ENCODE results near the gene SPINT1.
A peak's percentile ranks its signal among the peaks of the same experiment; 100 is the strongest.

The SPINT1 gene

DNA sequence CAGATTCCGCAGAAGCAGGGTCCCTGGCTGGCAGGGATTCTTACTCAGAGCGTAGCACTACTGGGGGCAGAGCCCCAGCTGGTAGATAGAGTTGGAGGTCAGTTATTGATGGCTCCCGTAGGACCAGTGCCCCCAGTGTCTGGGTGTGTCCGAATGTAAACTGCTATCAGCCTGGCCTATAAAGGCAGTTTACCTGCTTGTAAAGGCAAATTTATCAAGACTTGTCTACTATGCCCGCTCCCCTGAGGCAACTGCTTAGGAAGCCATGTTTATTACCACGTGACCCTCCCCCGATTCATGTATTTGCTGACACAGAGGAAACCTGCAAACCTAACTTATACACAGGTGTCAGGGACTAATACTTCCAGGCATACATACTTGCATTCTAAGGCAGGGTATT, 14.7 kb upstream of the SPINT1 start:
- no peak for DNase-seq (ENCODE audit: low spot score)

- DNase-seq (ENCODE audit: low spot score): no peak
These were observed 13.0 kb upstream of the SPINT1 start for GRCh38 chr15:40830884-40831283.

GRCh38 chr15:40831861-40832260, 12.0 kb upstream of the SPINT1 start:
- DNase-seq (ENCODE audit: low spot score): no peak

GRCh38 chr15:40832903-40833302, 10.9 kb upstream of the SPINT1 start:
- no peak for DNase-seq (ENCODE audit: low spot score)

- no peak for DNase-seq (ENCODE audit: low spot score)
These were observed 7.8 kb upstream of the SPINT1 start for GRCh38 chr15:40836020-40836419.

DNA sequence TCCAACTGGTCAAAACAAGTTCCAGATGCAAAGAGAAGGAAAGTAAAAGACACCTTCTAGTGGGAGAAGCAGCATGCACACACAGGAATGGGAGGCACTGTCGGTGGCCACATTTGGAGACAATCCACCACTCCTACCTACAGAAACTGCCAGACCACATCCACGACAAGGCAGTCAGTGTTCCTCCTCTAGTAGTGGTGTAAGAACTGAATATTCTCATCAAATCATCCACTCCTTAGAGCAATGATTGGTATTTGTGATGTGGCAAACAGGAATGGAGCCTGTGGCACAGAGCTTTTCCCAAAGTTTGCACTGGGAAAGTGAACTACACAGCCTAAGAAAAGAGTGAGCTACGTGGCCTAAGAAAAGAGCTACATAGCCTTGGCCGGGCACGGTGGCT, 5.1 kb upstream of the SPINT1 start:
- no peak for DNase-seq (ENCODE audit: low spot score)

DNA sequence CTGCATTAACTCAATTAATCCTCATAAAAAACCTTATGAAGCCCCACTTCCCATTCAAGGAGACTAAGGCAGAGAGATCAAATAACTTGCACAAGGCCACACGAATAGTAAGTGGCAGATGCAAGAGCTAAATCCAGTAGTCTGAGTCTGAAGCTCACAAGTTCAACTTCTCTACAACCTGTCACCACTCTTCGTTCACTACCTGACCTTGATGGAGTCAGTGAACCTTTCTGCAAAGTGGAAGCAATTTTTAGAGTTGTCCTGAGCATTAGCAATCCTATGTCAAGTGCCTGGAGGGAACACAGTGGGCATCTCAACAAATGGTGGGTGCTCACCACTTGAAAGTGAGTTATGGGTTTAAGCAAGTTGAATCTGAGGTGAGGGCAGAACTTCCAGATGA, 2.1 kb upstream of the SPINT1 start:
- DNase-seq (ENCODE audit: low spot score): no peak

GRCh38 chr15:40843261-40843884, 475 bp upstream of the SPINT1 start:
- no peak for DNase-seq (ENCODE audit: low spot score)

GRCh38 chr15:40844696-40845030, 815 bp downstream of the SPINT1 start:
- no peak for DNase-seq (ENCODE audit: low spot score)

DNA sequence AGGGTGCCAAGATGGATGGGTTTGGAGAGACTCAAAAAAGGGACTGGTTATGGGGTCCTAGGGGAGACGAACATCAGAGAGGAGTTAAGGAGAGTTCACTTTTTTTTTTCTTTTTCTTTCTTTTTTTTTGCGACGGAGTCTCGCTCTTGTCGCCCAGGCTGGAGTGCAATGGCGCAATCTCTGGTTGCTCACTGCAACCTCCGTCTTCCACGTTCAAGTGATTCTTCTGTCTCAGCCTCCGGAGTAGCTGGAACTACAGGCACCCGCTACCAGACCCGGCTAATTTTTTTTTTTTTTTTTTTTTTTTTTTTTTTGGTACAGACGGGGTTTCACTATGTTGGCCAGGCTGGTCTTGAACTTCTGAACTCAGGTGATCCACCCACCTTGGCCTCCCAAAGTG, 1.2 kb downstream of the SPINT1 start:
- DNase-seq (ENCODE audit: low spot score): no peak

DNA sequence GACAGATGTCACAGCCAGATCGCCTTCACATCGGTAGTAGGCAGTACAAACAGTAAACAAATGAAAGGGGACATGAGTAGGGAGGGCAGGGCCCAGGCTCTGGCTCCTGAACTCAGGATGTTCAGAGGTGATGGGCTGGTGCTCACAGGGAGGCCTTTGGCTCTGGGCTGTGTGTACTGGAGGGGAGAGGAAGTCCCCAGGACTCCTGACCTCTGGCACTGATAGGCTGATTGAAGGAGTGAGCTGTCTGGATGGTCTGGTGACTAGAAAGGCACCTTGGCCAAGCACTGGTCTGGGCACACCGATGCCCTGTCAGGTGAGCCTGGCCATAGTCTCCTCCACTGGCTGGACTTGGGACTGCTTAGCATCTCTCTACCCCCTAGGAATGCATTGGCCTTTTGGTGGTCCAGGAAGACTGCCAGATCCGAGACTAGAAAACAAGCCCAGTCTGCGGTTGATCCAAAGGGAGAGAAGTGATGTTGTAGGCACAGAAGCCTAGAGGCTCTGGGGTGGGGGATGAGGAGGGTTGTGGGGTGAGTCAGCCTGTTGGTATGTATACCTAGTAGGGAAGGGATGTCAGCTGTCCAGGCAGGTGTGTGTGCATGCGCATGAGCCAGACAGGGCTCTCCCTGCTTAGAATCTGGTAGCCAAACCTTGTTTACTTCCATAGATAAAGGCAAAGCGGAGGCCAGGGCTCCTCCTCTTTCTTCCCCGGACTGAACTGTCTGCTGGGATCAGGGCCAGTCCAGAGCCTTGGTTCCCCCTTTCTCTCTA, 1.9 kb downstream of the SPINT1 start:
- no peak for DNase-seq (ENCODE audit: low spot score)

GRCh38 chr15:40846841-40847222, 3.0 kb downstream of the SPINT1 start:
- DNase-seq (ENCODE audit: low spot score): no peak

DNA sequence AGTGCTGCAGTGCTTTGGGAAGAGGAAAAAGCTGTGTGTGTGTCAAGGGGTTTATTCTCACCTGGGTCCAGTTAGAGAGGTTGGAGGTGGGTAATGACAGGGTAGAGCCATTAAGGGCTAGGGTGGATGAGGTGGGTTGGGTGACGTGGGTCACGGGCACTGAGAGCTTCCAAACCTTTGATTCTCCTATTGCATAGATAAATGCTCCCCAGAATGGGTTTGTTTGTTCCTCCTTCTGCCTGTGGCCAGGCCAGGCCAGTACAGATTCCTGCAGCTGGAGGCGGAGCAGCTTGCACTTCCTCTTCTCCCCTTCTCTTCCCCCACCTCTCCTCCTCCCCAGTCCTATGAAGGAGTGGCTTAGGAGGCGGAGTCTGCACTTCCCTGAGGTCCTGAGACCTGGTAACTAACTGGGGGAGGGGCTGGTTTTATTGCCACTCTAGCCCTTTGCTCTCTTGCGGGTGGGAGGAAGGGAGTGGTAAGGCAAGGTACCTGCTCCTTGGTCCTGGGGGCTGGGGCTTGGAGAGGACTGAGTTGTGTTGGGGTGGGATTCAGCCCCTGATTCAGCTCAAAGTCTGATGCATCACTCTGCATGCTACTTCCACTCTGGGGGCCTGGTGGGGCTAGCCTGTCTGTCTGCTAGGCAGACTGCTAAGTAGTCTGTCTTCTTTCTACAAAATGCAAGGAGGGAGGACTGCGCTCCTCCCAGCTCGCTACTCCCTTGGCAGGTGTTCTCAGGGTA, 3.5 kb downstream of the SPINT1 start:
- peak; percentile 69 for DNase-seq (ENCODE audit: low spot score)

DNA sequence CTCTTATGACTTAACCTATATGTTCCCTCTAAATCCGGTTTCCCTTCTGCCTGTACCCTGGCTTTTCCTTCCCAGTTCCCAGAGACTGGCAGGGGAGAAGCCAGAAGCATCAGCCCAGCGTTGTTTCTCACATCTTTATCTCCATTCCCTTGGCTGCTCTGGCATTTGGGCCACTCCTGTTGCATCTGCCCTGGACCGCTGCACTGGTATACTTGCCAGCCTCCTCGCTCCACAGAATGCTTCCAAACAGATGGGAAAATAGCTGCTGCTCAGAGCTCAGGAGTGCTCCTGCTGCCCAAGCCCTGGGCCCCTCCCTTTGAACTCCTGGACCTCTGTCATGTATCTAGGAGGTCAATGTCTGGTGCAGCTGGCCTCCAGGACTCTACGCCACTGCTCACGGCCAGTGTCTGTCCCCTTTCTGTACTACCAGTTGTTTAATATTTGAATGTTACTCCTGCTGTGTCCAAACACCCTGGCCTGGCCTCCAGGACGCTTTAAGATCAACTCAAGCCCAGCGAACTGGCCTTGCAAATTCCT, 6.8 kb downstream of the SPINT1 start:
- no peak for DNase-seq (ENCODE audit: low spot score)

DNA sequence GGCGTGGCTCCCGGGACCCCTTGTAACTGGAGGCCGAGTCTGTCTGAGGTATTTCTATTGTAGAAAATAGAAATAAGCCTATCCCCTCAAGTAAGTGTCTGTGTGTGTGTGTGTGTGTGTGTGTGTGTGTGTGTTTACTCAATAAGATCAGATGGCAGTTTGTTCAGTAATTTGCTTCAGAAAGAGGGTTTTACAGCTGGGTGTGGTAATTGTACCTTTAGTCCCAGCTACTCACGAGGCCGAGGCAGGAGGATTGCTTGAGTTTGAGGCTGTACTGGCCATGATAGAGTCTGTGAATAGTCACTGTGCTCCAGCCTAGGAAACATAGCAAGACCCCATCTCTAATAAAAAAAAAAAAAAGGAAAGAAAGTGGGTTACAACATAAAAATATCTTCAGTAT, 8.7 kb downstream of the SPINT1 start:
- no peak for DNase-seq (ENCODE audit: low spot score)

GRCh38 chr15:40853241-40853890, 9.5 kb downstream of the SPINT1 start:
- DNase-seq (ENCODE audit: low spot score): no peak

DNA sequence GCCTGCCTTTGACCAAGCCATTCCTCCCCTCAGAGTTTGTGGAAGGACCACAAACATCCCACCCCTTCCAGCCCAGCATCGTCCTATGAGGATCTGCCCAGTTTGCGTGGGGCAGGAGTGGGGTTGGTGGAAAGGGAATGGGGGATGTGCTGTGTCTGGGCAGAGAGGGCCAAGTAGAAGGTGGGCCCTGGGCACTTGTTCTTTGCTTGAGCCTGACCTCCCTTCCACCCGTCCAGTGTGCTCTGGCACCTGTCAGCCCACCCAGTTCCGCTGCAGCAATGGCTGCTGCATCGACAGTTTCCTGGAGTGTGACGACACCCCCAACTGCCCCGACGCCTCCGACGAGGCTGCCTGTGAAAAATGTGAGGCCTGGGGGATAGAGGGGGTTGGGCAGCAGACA, 10.3 kb downstream of the SPINT1 start:
- no peak for DNase-seq (ENCODE audit: low spot score)

GRCh38 chr15:40855706-40856234, 11.9 kb downstream of the SPINT1 start:
- no peak for DNase-seq (ENCODE audit: low spot score)

GRCh38 chr15:40856746-40857145, 12.9 kb downstream of the SPINT1 start:
- DNase-seq (ENCODE audit: low spot score): no peak

DNA sequence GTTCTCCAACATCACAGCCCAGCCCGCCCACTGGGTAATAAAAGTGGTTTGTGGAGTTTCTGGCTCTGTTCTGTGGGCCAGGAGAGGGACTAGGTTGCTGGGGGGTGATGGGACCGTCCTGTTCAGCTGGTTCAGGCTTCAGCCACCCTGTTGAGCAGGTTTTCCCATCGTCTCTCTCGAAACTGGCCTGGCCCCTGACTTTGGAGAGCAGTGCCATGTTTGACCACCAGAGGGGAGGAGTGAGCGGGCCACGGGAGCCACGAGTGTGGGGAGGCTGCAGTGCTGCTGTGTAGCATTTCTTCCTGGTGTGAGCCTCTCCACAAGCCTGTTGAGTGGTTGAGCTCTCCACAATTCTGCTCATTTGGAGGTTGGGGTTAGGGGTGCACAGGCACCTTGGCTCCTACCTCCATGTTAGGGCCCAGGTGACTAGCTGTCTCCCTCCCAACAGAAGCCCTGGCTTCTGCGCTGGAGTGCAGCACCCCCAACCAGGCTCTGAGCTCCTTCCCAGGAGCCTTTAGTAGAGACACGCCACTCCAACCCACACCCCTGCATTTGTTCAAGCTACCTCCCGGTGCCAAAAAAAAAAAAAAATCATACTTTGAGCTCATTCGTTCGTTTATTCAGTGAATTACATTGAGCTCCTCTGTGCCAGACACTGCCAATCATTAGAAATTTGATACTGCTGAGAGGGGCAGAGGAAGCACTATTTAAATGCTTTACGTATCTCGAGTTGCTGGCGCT, 13.9 kb downstream of the SPINT1 start:
- DNase-seq (ENCODE audit: low spot score): peak; percentile 89

GRCh38 chr15:40858706-40859105, 14.9 kb downstream of the SPINT1 start:
- no peak for DNase-seq (ENCODE audit: low spot score)

All from NAMALWA (cell line).